BJ (cell line): Measurements from ENCODE around the gene CISTR. TPM values are rescaled to one million over a fixed set of nuclear protein-coding genes. Genes with fewer than 3 reads are reported as not detected.

ENCODE experiments used
- CTCF ChIA-PET: fragments of 350-600 bp; formaldehyde crosslinking; extraction: SDS; loops from one replicate; lab custom pipeline; 2021; ENCODE audit warnings: antibody characterized with exemption, inconsistent platforms; lab: Yijun Ruan, JAX
- POLR2A ChIA-PET: fragments of 300-600 bp; sonication (Branson Sonifier 250); formaldehyde crosslinking; extraction: SDS; loops from one replicate; lab custom pipeline; 2021; ENCODE audit warnings: antibody characterized with exemption; lab: Charles Lee
- DNase-seq: peaks from one replicate; pipeline ENCODE4 v3.0.0-alpha.2; 2011; ENCODE audit warnings: low read depth
- H3K27me3 ChIP-seq: 2 replicates; pipeline ENCODE4 v1.6.0; 2011; ENCODE audit warnings: low read length; ENCODE audit not compliant: control insufficient read depth, insufficient read depth
- H3K36me3 ChIP-seq: 2 replicates; pipeline ENCODE4 v1.5.1; 2011; ENCODE audit warnings: low read length; ENCODE audit not compliant: control insufficient read depth, insufficient read depth
- H3K4me3 ChIP-seq: 2 replicates; pipeline ENCODE4 v1.5.1; 2011; ENCODE audit warnings: low read depth, mild to moderate bottlenecking, control low read depth, low read length
- polyA plus RNA-seq: library from polyadenylated mRNA; depleted of rRNA; stranded (reverse); fragments of >200 nt; gene quantifications from 2 replicates; pipeline ENCODE4 v1.2.3, GENCODE V29; 2011
- TF ChIP-seq, protein P1 (sequence below): IDR thresholded peaks from 2 replicates; pipeline ENCODE4 v1.5.1; 2011; ENCODE audit warnings: low read depth, mild to moderate bottlenecking, control low read depth, inconsistent platforms, low read length, moderate library complexity; ENCODE audit not compliant: insufficient read depth

CISTR gene
- polyA plus RNA-seq, 1 experiment = not detected

- no peak for DNase-seq
- CTCF ChIA-PET = interaction anchor here (2.0 to 14.9 kb wide), 4 partner anchors 8 to 37 kb away, joined by 8 to 263 read pairs (median 16); partner anchors contain the start of gene CALCOCO1
- H3K4me3 ChIP-seq = no peak overlapping the region
- POLR2A ChIA-PET = no interaction called here
- H3K27me3 ChIP-seq = peaks cover 55% of the 10 kb centered on the region
- H3K36me3 ChIP-seq = no peaks in the 10 kb centered on the region
- TF ChIP-seq, protein P1, sequence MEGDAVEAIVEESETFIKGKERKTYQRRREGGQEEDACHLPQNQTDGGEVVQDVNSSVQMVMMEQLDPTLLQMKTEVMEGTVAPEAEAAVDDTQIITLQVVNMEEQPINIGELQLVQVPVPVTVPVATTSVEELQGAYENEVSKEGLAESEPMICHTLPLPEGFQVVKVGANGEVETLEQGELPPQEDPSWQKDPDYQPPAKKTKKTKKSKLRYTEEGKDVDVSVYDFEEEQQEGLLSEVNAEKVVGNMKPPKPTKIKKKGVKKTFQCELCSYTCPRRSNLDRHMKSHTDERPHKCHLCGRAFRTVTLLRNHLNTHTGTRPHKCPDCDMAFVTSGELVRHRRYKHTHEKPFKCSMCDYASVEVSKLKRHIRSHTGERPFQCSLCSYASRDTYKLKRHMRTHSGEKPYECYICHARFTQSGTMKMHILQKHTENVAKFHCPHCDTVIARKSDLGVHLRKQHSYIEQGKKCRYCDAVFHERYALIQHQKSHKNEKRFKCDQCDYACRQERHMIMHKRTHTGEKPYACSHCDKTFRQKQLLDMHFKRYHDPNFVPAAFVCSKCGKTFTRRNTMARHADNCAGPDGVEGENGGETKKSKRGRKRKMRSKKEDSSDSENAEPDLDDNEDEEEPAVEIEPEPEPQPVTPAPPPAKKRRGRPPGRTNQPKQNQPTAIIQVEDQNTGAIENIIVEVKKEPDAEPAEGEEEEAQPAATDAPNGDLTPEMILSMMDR = no peak
Measured at GRCh38 chr12:53736592-53736991, 15.2 kb downstream of the CISTR start.

DNA sequence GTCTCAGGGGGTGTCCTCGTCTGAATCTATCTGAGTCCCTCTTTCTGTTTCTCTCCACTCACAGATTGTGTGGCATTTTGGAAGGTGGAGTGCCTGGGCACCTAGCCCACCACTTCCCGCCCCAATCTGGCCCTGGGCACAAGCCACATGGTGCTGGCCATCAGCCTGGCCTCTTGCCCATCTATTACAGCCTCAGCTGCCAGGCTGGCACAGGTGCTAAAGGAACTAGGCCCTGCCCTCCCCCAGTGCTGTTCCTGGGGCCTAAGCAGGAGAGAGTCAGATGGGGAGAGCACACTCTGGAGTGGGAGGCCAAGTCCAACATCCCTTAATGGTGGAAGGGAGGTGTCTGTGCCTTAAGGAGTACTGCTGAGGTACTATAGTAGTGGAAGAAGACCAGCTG is 16.2 kb downstream of the CISTR start:
- no peaks in the 10 kb centered on the region for H3K36me3 ChIP-seq
- DNase-seq = no peak
- H3K4me3 ChIP-seq = no peak overlapping the region
- POLR2A ChIA-PET = no interaction called here
- CTCF ChIA-PET = interaction anchor here (2.5 to 14.9 kb wide), 3 partner anchors 9 to 36 kb away, joined by 8 to 263 read pairs (median 22); no protein-coding TSS in a partner anchor
- peaks cover 49% of the 10 kb centered on the region for H3K27me3 ChIP-seq
- TF ChIP-seq, protein P1 = no peak

- TF ChIP-seq, protein P1 = no peak
- POLR2A ChIA-PET = no interaction called here
- Histone ChIP-seq H3K36me3 (no peaks in the 10 kb centered on the region), H3K27me3 (peaks cover 40% of the 10 kb centered on the region), H3K4me3 (no peak overlapping the region)
- CTCF ChIA-PET = interaction anchor here (0.8 to 14.9 kb wide), 5 partner anchors 10 to 232 kb away, joined by 3 to 263 read pairs (median 3); no protein-coding TSS in a partner anchor
- no peak for DNase-seq
Measured at GRCh38 chr12:53734425-53734824, 17.4 kb downstream of the CISTR start.

DNA sequence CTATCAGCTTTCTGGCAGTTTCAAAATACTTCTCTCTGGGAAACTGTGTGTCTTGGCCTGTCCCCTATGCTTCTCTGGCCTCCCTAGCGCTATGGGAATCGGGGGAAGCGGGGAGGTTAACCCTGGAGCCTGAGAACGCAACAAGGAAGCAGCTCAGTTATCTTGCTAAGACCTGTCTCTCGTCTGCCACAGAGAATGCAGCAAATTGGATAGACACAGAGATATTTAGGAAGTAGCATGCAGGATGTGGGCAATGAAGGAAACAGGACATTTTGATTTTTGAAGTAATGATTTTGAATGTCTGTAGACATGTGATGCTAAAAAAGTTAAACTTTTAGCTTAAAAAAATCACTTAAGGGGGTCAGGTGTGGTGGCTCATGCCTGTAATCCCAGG is 18.0 kb downstream of the CISTR start:
- H3K4me3 ChIP-seq = no peak overlapping the region
- TF ChIP-seq, protein P1 = no peak
- no peak for DNase-seq
- H3K27me3 ChIP-seq = peaks cover 34% of the 10 kb centered on the region
- ChIA-PET POLR2A (no interaction called here), CTCF (interaction anchor here (0.6 to 14.9 kb wide), 6 partner anchors 11 to 31 kb away, joined by 3 to 263 read pairs (median 3); no protein-coding TSS in a partner anchor)
- H3K36me3 ChIP-seq = no peaks in the 10 kb centered on the region

DNA sequence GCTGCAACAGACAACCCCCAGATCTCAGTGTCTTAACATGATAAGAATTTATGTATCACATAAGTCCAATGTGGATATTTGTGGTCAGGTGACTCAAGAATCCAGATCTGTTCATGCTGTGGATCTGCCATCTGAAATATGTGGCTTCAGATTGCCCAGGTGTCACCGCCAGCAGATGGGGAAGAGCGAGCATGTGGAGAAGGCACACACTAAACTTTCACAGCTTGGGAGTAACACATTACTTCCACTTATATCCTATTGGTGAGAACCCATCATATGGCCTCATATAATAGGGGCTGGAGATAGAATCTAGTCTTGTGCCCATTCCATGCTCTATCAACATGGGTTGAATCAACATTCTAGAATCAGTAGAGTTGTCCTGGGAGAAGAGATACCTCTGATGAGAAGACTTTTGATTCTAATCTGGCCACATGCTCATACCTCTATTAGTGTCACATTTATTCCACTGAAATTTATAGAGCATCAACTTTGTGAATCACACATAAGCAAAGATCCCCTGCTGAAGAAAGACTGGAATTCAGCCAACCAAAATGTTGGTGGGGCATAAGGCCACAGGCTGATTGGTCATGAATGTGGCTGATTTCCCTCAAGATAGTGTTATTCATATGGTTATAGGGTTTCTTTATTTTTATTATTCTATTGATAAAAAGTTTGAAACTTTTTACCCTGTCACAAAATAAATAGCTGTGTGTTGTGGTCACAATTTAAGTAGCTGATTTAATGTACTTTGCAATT is 18.6 kb downstream of the CISTR start:
- ChIA-PET CTCF (interaction anchor here (0.6 to 14.9 kb wide), 6 partner anchors 11 to 31 kb away, joined by 3 to 263 read pairs (median 3); no protein-coding TSS in a partner anchor), POLR2A (no interaction called here)
- no peaks in the 10 kb centered on the region for H3K36me3 ChIP-seq
- peaks cover 29% of the 10 kb centered on the region for H3K27me3 ChIP-seq
- TF ChIP-seq, protein P1 = no peak
- no peak overlapping the region for H3K4me3 ChIP-seq
- DNase-seq = peak; percentile 26
